Occipital lobe (tissue), 2 donors: ENCODE measurements around the gene KRTAP21-1. TPM values are rescaled to one million over a fixed set of nuclear protein-coding genes. Genes with fewer than 3 reads are reported as not detected.

ENCODE experiments used
- small RNA-seq: library from RNA; depleted of rRNA; stranded (forward); fragments of <200 nt; gene quantifications from one replicate; pipeline ENCODE3, GENCODE V24; 2014
- total RNA-seq: library from RNA; depleted of rRNA; stranded (reverse); fragments of >200 nt; gene quantifications from one replicate; pipeline ENCODE4 v1.2.3, GENCODE V29; 2014

The KRTAP21-1 gene
- total RNA-seq, 1 donor from 2014 or later = not detected

Small RNA genes within 50 kb of the gene (small RNA-seq; reads per million reads assigned to genes)
- gene AP000244.1 = not detected
- not detected for gene KRTAP21-3
- not detected for gene KRTAP8-2P

Other genes starting within 250 kb of the KRTAP21-1 start
- gene KRTAP19-6, start 213.6 kb downstream of the KRTAP21-1 start, total RNA-seq = not detected
- not detected for gene KRTAP19-7, start 194.1 kb downstream of the KRTAP21-1 start, total RNA-seq
- gene KRTAP22-2, start 165.0 kb downstream of the KRTAP21-1 start, total RNA-seq = not detected
- gene KRTAP6-3, start 163.0 kb downstream of the KRTAP21-1 start, total RNA-seq = not detected
- not detected for gene KRTAP6-2, start 156.5 kb downstream of the KRTAP21-1 start, total RNA-seq
- not detected for gene KRTAP22-1, start 154.3 kb downstream of the KRTAP21-1 start, total RNA-seq
- not detected for gene KRTAP6-1, start 141.5 kb downstream of the KRTAP21-1 start, total RNA-seq
- not detected for gene KRTAP20-1, start 139.0 kb downstream of the KRTAP21-1 start, total RNA-seq
- gene KRTAP20-4, start 134.8 kb downstream of the KRTAP21-1 start, total RNA-seq = not detected
- not detected for gene KRTAP20-2, start 120.2 kb downstream of the KRTAP21-1 start, total RNA-seq
- gene KRTAP20-3, start 112.6 kb downstream of the KRTAP21-1 start, total RNA-seq = not detected
- gene KRTAP21-3, start 36.7 kb downstream of the KRTAP21-1 start, total RNA-seq = not detected
- not detected for gene KRTAP21-2, start 8.2 kb downstream of the KRTAP21-1 start, total RNA-seq
- gene KRTAP8-1, start 57.8 kb upstream of the KRTAP21-1 start, total RNA-seq = not detected
- gene KRTAP7-1, start 74.3 kb upstream of the KRTAP21-1 start, total RNA-seq = not detected
- not detected for gene KRTAP11-1, start 126.2 kb upstream of the KRTAP21-1 start, total RNA-seq